Activated T-cell treated with anti-CD3 and anti-CD28 coated beads, Interleukin-2, amount 50 U/mL, for 1 hour (primary cell): Measurements from ENCODE around the gene LPCAT1.
A peak's percentile ranks its signal among the peaks of the same experiment; 100 is the strongest.
"Not testable (repeated sequence)": the region's sequence is repeated elsewhere in the genome, so short reads cannot be mapped to it uniquely, and the experiment has no call there.

Source experiments
- DNase-seq: peaks from one replicate; pipeline ENCODE4 v3.0.0-alpha.2; 2020

The LPCAT1 gene

DNA sequence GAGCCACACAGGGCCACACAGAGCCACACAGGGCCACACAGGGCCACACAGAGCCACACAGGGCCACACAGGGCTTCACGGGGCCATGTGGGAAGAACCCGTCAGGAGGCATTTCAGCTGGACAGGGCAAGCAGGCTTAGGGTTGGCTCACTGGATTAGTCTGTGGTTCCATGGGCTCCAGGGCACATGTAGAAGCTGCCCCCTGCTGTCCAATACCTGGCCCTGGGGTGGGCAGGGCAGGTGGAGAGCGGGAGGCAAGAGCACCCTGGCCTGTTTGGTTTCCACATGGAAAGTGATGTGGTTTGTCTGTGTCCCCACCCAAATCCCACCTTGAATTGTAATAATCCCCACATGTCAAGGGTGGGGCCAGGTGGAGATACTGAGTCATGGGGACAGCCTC lies 16.4 kb upstream of the LPCAT1 start:
- no peak for DNase-seq

DNA sequence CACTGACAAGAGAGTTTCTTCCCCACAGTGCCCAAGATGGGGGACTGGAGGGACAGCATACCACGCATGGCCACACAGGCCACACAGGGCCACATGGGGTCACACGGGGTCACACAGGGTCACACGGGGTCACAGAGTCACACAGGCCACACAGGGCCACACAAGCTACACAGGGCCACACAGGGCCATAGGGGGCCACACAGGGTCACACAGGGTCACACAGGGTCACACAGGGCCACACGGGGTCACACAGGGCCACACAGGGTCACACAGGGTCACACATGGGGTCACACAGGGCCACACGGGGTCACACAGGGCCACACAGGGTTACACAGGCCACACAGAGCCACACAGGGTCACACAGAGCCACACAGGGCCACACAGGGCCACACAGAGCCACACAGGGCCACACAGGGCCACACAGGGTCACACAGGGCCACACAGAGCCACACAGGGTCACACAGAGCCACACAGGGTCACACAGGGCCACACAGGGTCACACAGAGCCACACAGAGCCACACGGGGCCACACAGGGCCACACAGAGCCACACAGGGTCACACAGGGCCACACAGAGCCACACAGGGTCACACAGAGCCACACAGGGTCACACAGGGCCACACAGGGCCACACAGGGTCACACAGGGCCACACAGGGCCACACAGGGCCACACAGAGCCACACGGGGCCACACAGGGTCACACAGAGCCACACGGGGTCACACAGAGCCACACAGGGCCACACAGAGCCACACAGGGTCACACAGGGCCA lies 15.8 kb upstream of the LPCAT1 start:
- not testable (repeated sequence) for DNase-seq

GRCh38 chr5:1538741-1539392 lies 15.1 kb upstream of the LPCAT1 start:
- no peak for DNase-seq

DNA sequence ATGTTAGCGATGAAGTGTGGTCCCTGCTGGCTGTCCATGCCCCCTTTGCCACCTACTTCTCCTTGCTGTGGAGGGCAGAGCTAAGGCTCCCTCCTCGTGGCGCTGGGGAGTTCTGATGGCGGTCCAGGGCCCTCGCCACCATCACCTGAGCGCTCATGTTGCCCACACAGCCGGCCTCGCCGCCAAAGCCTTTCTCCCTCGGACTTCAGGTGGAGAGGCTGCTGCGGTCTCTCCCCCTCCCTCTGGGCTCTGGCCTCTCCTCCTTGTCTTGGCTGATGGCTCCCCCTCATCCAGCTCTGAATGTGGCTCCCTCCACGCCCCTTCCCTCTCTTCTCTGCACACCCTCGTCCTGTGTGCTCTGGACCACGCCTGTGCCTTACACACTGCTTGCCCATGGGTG lies 14.5 kb upstream of the LPCAT1 start:
- DNase-seq = no peak

GRCh38 chr5:1537603-1538154 lies 13.9 kb upstream of the LPCAT1 start:
- DNase-seq = no peak

DNA sequence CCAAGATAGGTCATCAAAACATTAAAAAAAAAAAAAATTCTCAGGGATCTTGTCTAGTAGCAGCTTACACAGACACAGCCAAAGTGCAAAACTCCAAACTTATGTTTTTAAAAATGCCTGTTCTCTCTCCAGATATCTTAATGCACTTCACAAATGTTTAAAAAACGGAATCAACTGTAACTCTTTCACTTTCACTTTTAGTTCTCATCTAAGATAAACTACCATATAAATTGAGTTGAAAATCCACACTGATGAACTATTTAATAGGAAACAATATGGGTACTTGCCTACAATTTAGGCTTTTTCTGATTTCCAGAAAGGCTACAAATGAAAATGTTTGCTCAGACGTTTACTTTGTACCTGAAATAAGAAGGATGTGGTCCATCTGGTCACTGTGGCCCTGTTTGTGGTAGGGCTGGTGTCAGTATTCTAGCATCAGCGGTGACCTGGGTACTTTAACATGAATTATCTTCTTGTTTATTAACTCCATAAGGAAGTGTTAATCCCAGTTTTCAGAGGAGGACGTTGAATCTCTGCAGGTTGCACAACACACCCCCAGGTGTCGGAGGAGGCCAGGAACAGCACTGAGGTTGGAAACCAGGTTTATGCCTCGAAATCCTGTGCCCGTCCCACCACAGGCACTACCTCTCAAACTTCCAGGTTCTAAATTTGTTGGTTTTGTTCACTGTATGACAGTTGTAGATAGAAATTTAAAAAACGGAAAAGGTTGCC lies 13.3 kb upstream of the LPCAT1 start:
- no peak for DNase-seq

GRCh38 chr5:1536322-1536845 lies 12.6 kb upstream of the LPCAT1 start:
- DNase-seq = peak; percentile 69

DNA sequence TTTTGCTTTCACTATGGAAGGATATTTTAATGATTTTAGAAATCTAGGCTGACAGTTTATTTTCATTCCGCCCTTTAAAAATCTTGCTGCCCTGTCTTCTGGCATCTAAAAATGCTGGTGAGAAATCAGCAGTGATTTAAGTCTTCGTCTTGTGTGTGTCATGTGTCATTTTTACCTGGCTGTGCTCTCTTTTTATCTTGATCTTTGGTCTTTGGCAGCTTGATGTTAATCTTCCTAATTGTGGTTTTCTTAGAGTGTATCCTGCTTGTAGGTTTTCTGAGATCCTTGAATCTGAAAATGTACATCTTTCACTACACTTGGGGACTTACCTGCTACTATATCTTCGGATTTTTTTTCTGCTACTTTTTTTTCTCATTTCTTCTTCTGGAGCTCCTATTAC lies 11.9 kb upstream of the LPCAT1 start:
- no peak for DNase-seq

- DNase-seq = no peak
Measured at GRCh38 chr5:1532384-1532783, 8.6 kb upstream of the LPCAT1 start.

- DNase-seq = no peak
Measured at GRCh38 chr5:1529498-1529897, 5.7 kb upstream of the LPCAT1 start.

DNA sequence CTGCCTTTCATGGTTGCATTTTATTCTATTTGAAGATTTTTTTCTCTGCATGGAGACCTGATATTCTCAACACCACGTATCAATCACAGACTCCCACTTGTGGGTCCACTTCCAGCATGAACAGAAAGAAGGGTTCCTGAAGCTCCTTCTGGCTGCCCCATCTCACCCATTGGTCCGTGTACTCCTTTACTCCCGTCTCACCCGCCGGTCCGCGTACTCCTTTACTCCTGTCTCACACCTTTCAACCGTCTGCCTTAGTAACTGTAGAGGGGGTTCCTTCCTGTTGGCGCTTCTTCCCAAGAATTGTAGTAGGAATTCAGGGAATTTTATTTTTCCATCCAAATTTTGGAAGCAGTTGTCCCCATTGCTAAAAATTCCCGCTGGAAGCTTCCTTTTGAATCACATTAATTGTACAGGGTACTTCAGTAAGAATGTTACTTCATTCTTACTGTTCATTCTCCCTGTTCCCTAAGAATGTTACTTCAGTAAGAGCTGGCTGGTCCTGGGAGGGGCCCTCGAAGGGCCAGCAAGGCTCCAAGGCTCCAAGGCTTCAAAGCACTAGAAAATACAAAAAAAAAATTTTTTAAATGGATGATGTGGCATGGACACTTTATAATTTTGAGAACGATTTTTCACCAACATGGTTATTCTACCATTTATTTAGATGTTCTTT lies 3.9 kb upstream of the LPCAT1 start:
- no peak for DNase-seq

GRCh38 chr5:1526681-1527131 lies 2.9 kb upstream of the LPCAT1 start:
- no peak for DNase-seq

DNA sequence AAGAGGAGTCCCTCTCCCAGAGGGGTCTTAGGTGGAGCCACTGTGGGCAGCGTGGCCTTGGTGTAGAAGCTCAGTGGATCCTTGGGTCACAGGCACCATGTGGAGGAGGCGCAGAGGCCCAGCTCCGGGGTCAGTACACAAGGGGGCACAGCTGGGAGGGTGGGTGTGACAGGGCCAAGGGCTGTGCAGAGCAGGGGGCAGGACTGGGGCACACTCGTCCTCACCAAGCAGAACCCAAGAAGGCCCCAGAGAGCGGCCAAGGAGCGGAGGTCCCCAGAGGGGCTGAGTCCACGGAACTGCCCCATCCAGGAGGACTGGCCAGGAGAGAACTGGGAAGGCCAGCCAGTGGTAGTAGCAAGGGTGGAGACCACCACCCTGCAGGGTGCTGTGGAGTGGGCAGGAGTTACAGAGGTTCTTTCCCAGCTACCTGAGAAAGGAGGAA lies 2.5 kb upstream of the LPCAT1 start:
- peak; percentile 15 for DNase-seq

DNA sequence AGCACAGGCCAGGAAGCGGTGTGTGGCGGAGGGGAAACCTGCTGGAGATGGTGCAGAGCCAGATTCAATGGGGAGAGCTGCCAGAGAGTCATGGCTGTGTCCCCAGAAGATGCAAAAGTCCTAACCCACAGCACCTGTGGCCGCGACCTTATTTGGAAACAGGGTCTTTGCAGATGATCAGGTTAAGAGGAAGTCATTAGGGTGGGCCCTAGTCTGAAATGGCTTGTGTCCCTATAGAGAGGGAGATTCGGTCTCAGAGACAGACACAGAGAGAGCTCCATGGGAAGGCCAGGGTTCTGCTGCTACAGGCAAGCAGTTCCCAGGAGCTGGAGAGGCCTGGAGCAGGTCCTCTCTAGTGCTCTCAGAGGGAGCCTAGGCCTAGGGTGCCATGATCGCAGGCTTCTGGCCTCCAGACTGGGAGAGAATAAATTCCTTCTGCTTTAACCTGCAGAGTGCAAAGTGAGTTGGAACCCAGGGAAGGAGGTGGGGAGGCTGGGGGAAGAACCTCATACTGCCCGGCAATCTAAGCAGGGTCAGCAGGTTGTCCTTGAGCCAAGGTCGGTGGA lies 1.9 kb upstream of the LPCAT1 start:
- DNase-seq = no peak

GRCh38 chr5:1524799-1525623 lies 1.3 kb upstream of the LPCAT1 start:
- DNase-seq = peak; percentile 23

DNA sequence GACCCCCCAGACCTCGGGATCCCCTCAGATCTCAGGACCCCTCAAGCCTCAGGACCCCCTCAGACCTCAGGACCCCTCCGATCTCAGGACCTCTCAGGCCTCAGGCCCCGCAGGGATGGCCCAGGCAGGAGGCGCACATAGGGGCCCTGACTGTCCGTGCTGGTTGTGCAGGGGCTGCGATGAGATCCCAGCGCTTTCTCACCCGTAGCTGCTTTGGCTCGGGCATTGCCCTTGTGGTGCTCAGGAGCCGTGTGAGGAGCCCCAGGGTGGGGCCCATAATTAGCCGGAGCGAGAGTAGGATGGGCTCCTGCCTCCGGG lies 680 bp upstream of the LPCAT1 start:
- DNase-seq = no peak

- no peak for DNase-seq
Measured at GRCh38 chr5:1523480-1523792, 324 bp downstream of the LPCAT1 start.

DNA sequence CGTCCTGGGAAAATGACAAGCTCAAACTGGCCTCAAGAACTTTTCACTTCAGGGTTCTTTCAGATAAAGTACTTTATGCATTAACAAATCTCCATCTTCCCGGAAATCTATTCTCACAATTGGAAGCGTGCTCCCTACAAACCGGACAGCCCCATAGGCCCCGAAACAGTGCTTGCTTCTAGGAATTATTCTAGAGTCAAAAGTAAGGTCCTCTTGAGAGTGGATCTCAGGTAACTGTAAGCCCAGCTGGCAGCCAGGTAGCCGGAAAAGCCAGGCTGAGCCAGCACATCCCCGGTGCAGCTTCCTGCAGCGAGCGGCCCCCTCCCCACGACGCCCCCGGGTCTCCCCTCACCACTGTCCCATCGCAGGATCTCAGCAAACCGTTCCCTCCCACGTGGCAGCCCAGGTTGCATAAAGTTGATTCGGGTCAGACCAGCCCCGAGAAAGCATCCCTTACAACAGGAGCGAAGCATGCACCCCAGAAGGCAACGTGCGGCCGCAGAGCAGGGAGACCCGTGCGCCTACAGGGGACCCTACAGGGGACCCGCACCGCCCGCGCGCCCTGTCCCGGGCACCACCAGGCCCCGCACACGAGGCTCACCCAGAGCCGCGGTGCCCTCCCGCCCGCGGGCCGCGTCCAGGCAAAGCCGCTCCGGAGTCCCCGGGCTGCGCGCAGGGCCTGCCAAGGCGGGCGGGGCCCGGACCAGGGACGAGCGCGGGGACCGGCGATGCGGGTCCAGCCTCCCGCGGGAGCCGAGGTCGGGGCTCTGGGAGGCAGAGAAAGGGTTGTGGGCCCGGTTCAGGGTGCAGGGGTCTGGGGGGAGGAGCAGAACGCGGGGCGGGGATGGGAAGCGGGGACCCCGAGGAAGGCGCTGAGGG lies 920 bp downstream of the LPCAT1 start:
- peak; percentile 41 for DNase-seq

- DNase-seq = peak; percentile 11
Measured at GRCh38 chr5:1521671-1522600, 1.8 kb downstream of the LPCAT1 start.
